Neural cell (in vitro differentiated cells): ENCODE data around the gene GSTT2. TPM values are rescaled to one million over a fixed set of nuclear protein-coding genes. Genes with fewer than 3 reads are reported as not detected.

Experiments
- H2AFZ ChIP-seq: fragments of 200-600, 300-800 bp; sonication (generic), shearing (Covaris generic); 2 replicates; pipeline ENCODE4 v1.6.0; 2014; ENCODE audit warnings: low read depth, mild to moderate bottlenecking, antibody characterized with exemption, low read length, moderate library complexity
- H3F3A ChIP-seq: fragments of 200-600 bp; shearing (Covaris generic); 2 replicates; pipeline ENCODE4 v1.6.1; 2016; ENCODE audit warnings: mild to moderate bottlenecking, moderate library complexity, mixed read lengths, antibody characterized with exemption, low read length; ENCODE audit not compliant: insufficient read depth, poor library complexity, severe bottlenecking
- H3K27ac ChIP-seq: fragments of 200-600, 300-800 bp; sonication (generic), shearing (Covaris generic); 2 replicates; pipeline ENCODE4 v1.5.1; 2014; ENCODE audit warnings: mild to moderate bottlenecking, low read length, moderate library complexity
- H3K27me3 ChIP-seq: fragments of 300-800, 200-600 bp; sonication (generic), shearing (Covaris generic); 2 replicates; pipeline ENCODE4 v1.6.0; 2014; ENCODE audit warnings: mild to moderate bottlenecking, low read depth, low read length, moderate library complexity; ENCODE audit not compliant: insufficient read depth
- H3K36me3 ChIP-seq: fragments of 300-800, 200-600 bp; sonication (generic), shearing (Covaris generic); 2 replicates; pipeline ENCODE4 v1.5.1; 2014; ENCODE audit warnings: mild to moderate bottlenecking, antibody characterized with exemption, low read length, moderate library complexity; ENCODE audit not compliant: insufficient read depth
- H3K4me2 ChIP-seq: fragments of 300-800, 200-600 bp; sonication (generic), shearing (Covaris generic); 2 replicates; pipeline ENCODE4 v1.6.0; 2014; ENCODE audit warnings: mild to moderate bottlenecking, low read length
- H3K4me3 ChIP-seq: fragments of 300-800, 200-600 bp; sonication (generic), shearing (Covaris generic); 2 replicates; pipeline ENCODE4 v1.5.1; 2014; ENCODE audit warnings: mild to moderate bottlenecking, low read length, moderate library complexity
- H3K79me2 ChIP-seq: fragments of 200-600 bp; shearing (Covaris generic); replicated peaks from 2 replicates; pipeline ENCODE4 v1.6.0; 2014; ENCODE audit warnings: mild to moderate bottlenecking, low read length, moderate library complexity; ENCODE audit not compliant: insufficient read depth
- H3K9ac ChIP-seq: fragments of 300-800, 200-600 bp; sonication (generic), shearing (Covaris generic); 2 replicates; pipeline ENCODE4 v1.6.1; 2016; ENCODE audit warnings: mild to moderate bottlenecking, low read length, mixed read lengths
- H3K9me2 ChIP-seq: fragments of 200-600 bp; shearing (Covaris generic); 2 replicates; pipeline ENCODE4 v1.6.1; 2016; ENCODE audit warnings: mild to moderate bottlenecking, low read length, mixed read lengths; ENCODE audit not compliant: insufficient read depth
- H3K9me3 ChIP-seq: fragments of 200-600, 300-800 bp; sonication (generic), shearing (Covaris generic); 2 replicates; pipeline ENCODE4 v1.6.1; 2016; ENCODE audit warnings: mild to moderate bottlenecking, mixed run types, low read length, moderate library complexity, mixed read lengths
- H4K20me1 ChIP-seq: fragments of 200-600 bp; shearing (Covaris generic); 2 replicates; pipeline ENCODE4 v1.6.1; 2016; ENCODE audit warnings: mild to moderate bottlenecking, mixed run types; ENCODE audit not compliant: insufficient read depth
- CTCF ChIP-seq: fragments of 450-650 bp; IDR thresholded peaks from 2 replicates; pipeline ENCODE4 v1.5.1; 2014; ENCODE audit warnings: antibody characterized with exemption, mild to moderate bottlenecking, moderate library complexity; ENCODE audit not compliant: poor library complexity, severe bottlenecking
- EP300 ChIP-seq: fragments of 450-650 bp; conservative IDR thresholded peaks from 2 replicates; pipeline ENCODE4 v1.6.1; 2014; ENCODE audit warnings: antibody characterized with exemption, mild to moderate bottlenecking, moderate library complexity; ENCODE audit not compliant: poor library complexity, severe bottlenecking
- EZH2 ChIP-seq: fragments of 200-600, 300-800 bp; shearing (Covaris generic), sonication (generic); IDR thresholded peaks from 2 replicates; pipeline ENCODE4 v1.6.1; 2014; ENCODE audit warnings: antibody characterized with exemption, low read length, borderline replicate concordance, mild to moderate bottlenecking; ENCODE audit not compliant: insufficient read depth, poor library complexity, severe bottlenecking
- MXI1 ChIP-seq: fragments of 450-650 bp; conservative IDR thresholded peaks from 2 replicates; pipeline ENCODE4 v1.6.1; 2014; ENCODE audit warnings: antibody characterized with exemption, mild to moderate bottlenecking; ENCODE audit not compliant: poor library complexity, severe bottlenecking
- POLR2AphosphoS5 ChIP-seq: IDR thresholded peaks from 2 replicates; pipeline ENCODE4 v1.6.1; 2012
- RAD21 ChIP-seq: fragments of 450-650 bp; conservative IDR thresholded peaks from 2 replicates; pipeline ENCODE4 v1.6.1; 2014; ENCODE audit warnings: antibody characterized with exemption, mild to moderate bottlenecking, moderate library complexity
- REST ChIP-seq: IDR thresholded peaks from 2 replicates; pipeline ENCODE4 v1.6.1; 2012; ENCODE audit warnings: borderline replicate concordance
- SMC3 ChIP-seq: fragments of 450-650 bp; conservative IDR thresholded peaks from 2 replicates; pipeline ENCODE4 v1.6.1; 2014; ENCODE audit warnings: antibody characterized with exemption, mild to moderate bottlenecking, moderate library complexity; ENCODE audit not compliant: poor library complexity
- TAF1 ChIP-seq: IDR thresholded peaks from 2 replicates; pipeline ENCODE4 v1.6.1; 2012; ENCODE audit warnings: low read depth
- polyA plus RNA-seq: library from polyadenylated mRNA; depleted of rRNA; stranded (reverse); fragments of >200 nt; gene quantifications from 2 replicates; pipeline ENCODE4 v1.2.3, GENCODE V29; 2014

Gene GSTT2
- polyA plus RNA-seq, 1 donor from 2014 or later: not detected

- H3K4me2 ChIP-seq: no peak overlapping the region
- H3K4me3 ChIP-seq: no peak overlapping the region
- TF ChIP-seq REST (no peak), RAD21 (no peak), EP300 (no peak), TAF1 (no peak), EZH2 (no peak), POLR2AphosphoS5 (no peak)
- H3K27me3 ChIP-seq: no peaks in the 10 kb centered on the region
- no peak overlapping the region for H3K27ac ChIP-seq
- H4K20me1 ChIP-seq: no peaks in the 10 kb centered on the region
- H3K9ac ChIP-seq: no peak overlapping the region
- no peaks in the 10 kb centered on the region for H3K79me2 ChIP-seq
- no peaks in the 10 kb centered on the region for H3K9me3 ChIP-seq
- H3K36me3 ChIP-seq: no peaks in the 10 kb centered on the region
- H2AFZ ChIP-seq: no peak overlapping the region
- no peaks in the 10 kb centered on the region for H3K9me2 ChIP-seq
- no peaks in the 10 kb centered on the region for H3F3A ChIP-seq
These were observed 22.9 kb downstream of the GSTT2 start for GRCh38 chr22:24002851-24003250.

GRCh38 chr22:24003887-24004286 is 24.0 kb downstream of the GSTT2 start:
- H3K79me2 ChIP-seq: no peaks in the 10 kb centered on the region
- no peaks in the 10 kb centered on the region for H4K20me1 ChIP-seq
- H3K27ac ChIP-seq: no peak overlapping the region
- no peaks in the 10 kb centered on the region for H3K27me3 ChIP-seq
- no peak overlapping the region for H3K9ac ChIP-seq
- H3K9me3 ChIP-seq: no peaks in the 10 kb centered on the region
- no peaks in the 10 kb centered on the region for H3K36me3 ChIP-seq
- H3F3A ChIP-seq: no peaks in the 10 kb centered on the region
- no peak overlapping the region for H3K4me2 ChIP-seq
- no peak overlapping the region for H2AFZ ChIP-seq
- TF ChIP-seq SMC3 (no peak), REST (no peak), MXI1 (no peak), POLR2AphosphoS5 (no peak), RAD21 (no peak), EZH2 (no peak), TAF1 (no peak), CTCF (no peak), EP300 (no peak)
- H3K4me3 ChIP-seq: no peak overlapping the region
- no peaks in the 10 kb centered on the region for H3K9me2 ChIP-seq
